Endodermal cell (in vitro differentiated cells): Measurements from ENCODE around the gene NSG1. TPM values are rescaled to one million over a fixed set of nuclear protein-coding genes. Genes with fewer than 3 reads are reported as not detected.

Experiments
- DNase-seq: peaks from one replicate; pipeline ENCODE4 v3.0.0-alpha.2; 2017
- H3K27ac ChIP-seq: 2 replicates; pipeline ENCODE4 v1.5.1; 2013; ENCODE audit warnings: mild to moderate bottlenecking, low read depth, low read length, moderate library complexity
- H3K27me3 ChIP-seq: 2 replicates; pipeline ENCODE4 v1.6.1; 2013; ENCODE audit warnings: mild to moderate bottlenecking, low read length, moderate library complexity; ENCODE audit not compliant: insufficient read depth, control insufficient read depth, poor library complexity, severe bottlenecking
- H3K36me3 ChIP-seq: 2 replicates; pipeline ENCODE4 v1.7.0; 2013; ENCODE audit warnings: mild to moderate bottlenecking, low read length, moderate library complexity; ENCODE audit not compliant: control insufficient read depth, insufficient read depth
- H3K4me1 ChIP-seq: one replicate; pipeline ENCODE4 v1.7.0; 2013; ENCODE audit warnings: low read length; ENCODE audit not compliant: control insufficient read depth, insufficient read depth
- H3K4me3 ChIP-seq: 2 replicates; pipeline ENCODE4 v1.5.1; 2013; ENCODE audit warnings: mild to moderate bottlenecking, low read length, moderate library complexity
- H3K9ac ChIP-seq: 2 replicates; pipeline ENCODE4 v1.6.1; 2013; ENCODE audit warnings: mild to moderate bottlenecking, low read length, moderate library complexity; ENCODE audit not compliant: poor library complexity, severe bottlenecking; ENCODE audit errors: extremely low read depth
- H3K9me3 ChIP-seq: 2 replicates; pipeline ENCODE4 v1.6.1; 2013; ENCODE audit warnings: mild to moderate bottlenecking, low read length, moderate library complexity; ENCODE audit not compliant: control insufficient read depth
- H3K27ac Mint-ChIP-seq: 2 replicates; pipeline ENCODE4 v1.8.0; 2020; ENCODE audit warnings: mixed read lengths
- H3K27me3 Mint-ChIP-seq: 2 replicates; pipeline ENCODE4 v1.8.0; 2021; ENCODE audit warnings: mild to moderate bottlenecking, mixed read lengths; ENCODE audit not compliant: insufficient read depth
- H3K36me3 Mint-ChIP-seq: 2 replicates; pipeline ENCODE4 v1.8.0; 2020; ENCODE audit warnings: low read depth, mixed read lengths
- H3K4me1 Mint-ChIP-seq: 2 replicates; pipeline ENCODE4 v1.8.0; 2020; ENCODE audit warnings: mixed read lengths
- H3K4me3 Mint-ChIP-seq: 2 replicates; pipeline ENCODE4 v1.8.0; 2020; ENCODE audit warnings: mild to moderate bottlenecking, moderate library complexity, mixed read lengths
- H3K9me3 Mint-ChIP-seq: 2 replicates; pipeline ENCODE4 v1.8.0; 2020; ENCODE audit warnings: mild to moderate bottlenecking, mixed read lengths
- WGBS, 2 experiments: methylation state at CpG; one replicate each; pipeline versions ENCODE4 v1.1.5 to v1.1.7; 2013; ENCODE audit warnings: missing lambda C conversion rate in 2 of 2, mixed read lengths in 1 of 2; ENCODE audit not compliant: insufficient coverage in 1 of 2, insufficient read length in 1 of 2; 5-methylcytosine and 5-hydroxymethylcytosine counted together
- total RNA-seq, 2 donors: library from RNA; stranded (reverse); fragmentation: NEBNext Ultra II Directional in 1 of 2; extraction: Animal tissue kit (Norgen Biotek cat#: 25700) in 1 of 2; gene quantifications; 2 replicates in 1 of 2; 3 replicates in 1 of 2; pipeline ENCODE4 v1.2.1, GENCODE V29; 2021
- TF ChIP-seq, protein P1 (sequence below): fragments of 200-600 bp; sonication (generic); conservative IDR thresholded peaks from 2 replicates; pipeline ENCODE4 v1.5.0; 2021; ENCODE audit warnings: antibody characterized with exemption, mild to moderate bottlenecking

NSG1 gene
- total RNA-seq, 2 donors from 2014 or later, result 1.8 to 6.0 TPM

DNA sequence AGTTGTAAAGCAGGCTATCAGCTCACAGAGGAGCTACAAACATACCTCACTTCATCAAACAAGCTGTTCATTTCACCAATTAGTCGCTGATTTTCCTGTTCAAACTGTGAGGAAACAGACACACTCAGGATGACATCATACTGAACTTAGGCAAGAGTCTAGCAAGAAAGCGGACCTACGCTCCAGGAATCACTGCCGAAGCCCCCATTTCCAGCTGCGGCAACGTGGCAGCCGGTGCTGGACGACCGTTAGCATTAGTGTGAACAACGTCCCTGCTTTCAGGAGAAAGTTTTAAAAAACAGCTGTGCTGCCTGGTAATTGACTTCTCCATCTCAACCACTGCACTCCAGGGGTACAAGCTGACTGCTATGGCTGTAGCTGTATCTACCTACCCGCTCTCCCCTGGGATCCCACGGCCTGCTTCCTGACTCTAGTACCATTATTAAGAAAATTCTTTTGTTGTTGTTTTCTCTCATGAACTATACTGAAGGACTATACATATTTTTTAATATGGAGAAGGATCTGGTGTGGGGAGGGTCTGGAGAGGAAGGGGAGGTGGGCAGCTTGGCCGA is 38.3 kb downstream of the NSG1 start:
- no peaks in the 10 kb centered on the region for H3K27me3 ChIP-seq
- TF ChIP-seq, protein P1, sequence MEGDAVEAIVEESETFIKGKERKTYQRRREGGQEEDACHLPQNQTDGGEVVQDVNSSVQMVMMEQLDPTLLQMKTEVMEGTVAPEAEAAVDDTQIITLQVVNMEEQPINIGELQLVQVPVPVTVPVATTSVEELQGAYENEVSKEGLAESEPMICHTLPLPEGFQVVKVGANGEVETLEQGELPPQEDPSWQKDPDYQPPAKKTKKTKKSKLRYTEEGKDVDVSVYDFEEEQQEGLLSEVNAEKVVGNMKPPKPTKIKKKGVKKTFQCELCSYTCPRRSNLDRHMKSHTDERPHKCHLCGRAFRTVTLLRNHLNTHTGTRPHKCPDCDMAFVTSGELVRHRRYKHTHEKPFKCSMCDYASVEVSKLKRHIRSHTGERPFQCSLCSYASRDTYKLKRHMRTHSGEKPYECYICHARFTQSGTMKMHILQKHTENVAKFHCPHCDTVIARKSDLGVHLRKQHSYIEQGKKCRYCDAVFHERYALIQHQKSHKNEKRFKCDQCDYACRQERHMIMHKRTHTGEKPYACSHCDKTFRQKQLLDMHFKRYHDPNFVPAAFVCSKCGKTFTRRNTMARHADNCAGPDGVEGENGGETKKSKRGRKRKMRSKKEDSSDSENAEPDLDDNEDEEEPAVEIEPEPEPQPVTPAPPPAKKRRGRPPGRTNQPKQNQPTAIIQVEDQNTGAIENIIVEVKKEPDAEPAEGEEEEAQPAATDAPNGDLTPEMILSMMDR, result no peak
- Mint-ChIP-seq H3K27ac (no peak overlapping the region), H3K27me3 (peaks cover 3% of the 10 kb centered on the region), H3K4me1 (peaks cover 36% of the 10 kb centered on the region), H3K4me3 (no peak overlapping the region), H3K9me3 (no peaks in the 10 kb centered on the region), H3K36me3 (peaks cover 30% of the 10 kb centered on the region)
- H3K4me1 ChIP-seq, result peaks cover 5% of the 10 kb centered on the region
- H3K9me3 ChIP-seq, result no peaks in the 10 kb centered on the region
- H3K4me3 ChIP-seq, result no peak overlapping the region
- no peak overlapping the region for H3K27ac ChIP-seq
- WGBS, 2 experiments, result 91% methylated on average over 9 to 12 of the region's 13 CpGs
- H3K9ac ChIP-seq, result no peak overlapping the region
- peak; percentile 41 for DNase-seq
- peaks cover 18% of the 10 kb centered on the region for H3K36me3 ChIP-seq

DNA sequence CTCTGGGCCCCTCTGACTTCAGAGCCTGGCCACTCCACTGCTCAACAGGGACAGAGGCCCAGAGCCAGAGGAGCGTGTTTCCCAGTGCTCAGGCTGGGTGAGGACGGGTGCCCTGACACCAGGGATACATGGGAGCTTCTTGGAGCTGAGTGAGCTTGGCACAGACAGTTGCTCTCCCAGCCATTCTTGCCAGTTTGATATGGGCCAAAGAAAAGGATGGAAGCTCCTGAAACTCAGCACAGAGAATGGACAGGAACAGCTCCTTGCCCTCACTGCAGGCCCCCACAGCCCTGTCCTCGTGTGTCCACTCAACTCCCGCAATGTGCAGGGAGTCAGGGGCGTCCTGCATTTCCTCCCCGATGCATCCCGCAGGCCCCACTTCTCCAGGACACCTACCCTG is 38.8 kb downstream of the NSG1 start:
- peaks cover 38% of the 10 kb centered on the region for H3K4me1 Mint-ChIP-seq
- Histone ChIP-seq H3K4me1 (peaks cover 5% of the 10 kb centered on the region), H3K27ac (no peak overlapping the region), H3K36me3 (peaks cover 14% of the 10 kb centered on the region), H3K27me3 (no peaks in the 10 kb centered on the region), H3K9me3 (no peaks in the 10 kb centered on the region), H3K4me3 (no peak overlapping the region), H3K9ac (no peak overlapping the region)
- peak; percentile 38 for DNase-seq
- no peak overlapping the region for H3K4me3 Mint-ChIP-seq
- H3K9me3 Mint-ChIP-seq, result no peaks in the 10 kb centered on the region
- 91 to 100% methylated on average over 4 to 7 of the region's 7 CpGs for WGBS, 2 experiments
- no peak overlapping the region for H3K27ac Mint-ChIP-seq
- H3K36me3 Mint-ChIP-seq, result peaks cover 28% of the 10 kb centered on the region
- H3K27me3 Mint-ChIP-seq, result peaks cover 6% of the 10 kb centered on the region
- TF ChIP-seq, protein P1, result no peak

DNA sequence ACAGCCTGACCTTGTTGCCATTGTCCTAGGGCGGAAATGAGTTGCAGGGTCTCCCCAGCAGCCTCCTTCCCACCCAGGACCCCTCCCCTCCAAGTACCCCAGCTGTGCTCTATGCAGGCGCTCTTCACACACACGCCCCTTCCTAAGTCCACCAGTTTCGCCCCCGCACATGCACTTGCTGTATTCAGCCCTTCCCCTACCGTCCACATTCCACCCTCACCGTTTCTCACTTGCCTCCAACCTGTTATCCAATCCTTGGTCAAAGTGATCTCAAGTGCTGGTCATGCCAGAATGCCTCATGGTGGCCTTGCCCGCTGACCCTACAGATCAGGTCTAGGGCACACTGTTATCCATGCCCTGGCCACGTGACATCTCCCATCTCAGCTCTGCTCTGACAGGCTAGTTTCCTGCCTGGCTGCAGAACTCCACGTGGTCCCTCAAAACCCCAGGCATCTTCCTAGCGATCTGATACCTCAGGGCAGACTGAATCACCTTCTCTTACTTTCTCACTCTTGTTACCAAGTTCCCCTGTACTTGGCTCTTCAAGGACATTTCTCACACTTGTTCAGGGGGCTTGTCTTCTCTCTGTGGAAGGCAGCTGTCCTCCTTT is 39.7 kb downstream of the NSG1 start:
- Mint-ChIP-seq H3K27ac (no peak overlapping the region), H3K36me3 (peaks cover 18% of the 10 kb centered on the region), H3K27me3 (peaks cover 6% of the 10 kb centered on the region), H3K4me3 (no peak overlapping the region), H3K9me3 (no peaks in the 10 kb centered on the region), H3K4me1 (peaks cover 38% of the 10 kb centered on the region)
- TF ChIP-seq, protein P1, result no peak
- H3K27me3 ChIP-seq, result no peaks in the 10 kb centered on the region
- no peak overlapping the region for H3K4me3 ChIP-seq
- peaks cover 8% of the 10 kb centered on the region for H3K36me3 ChIP-seq
- no peak overlapping the region for H3K27ac ChIP-seq
- no peaks in the 10 kb centered on the region for H3K9me3 ChIP-seq
- 69 to 75% methylated on average over 10 to 11 of the region's 11 CpGs for WGBS, 2 experiments
- DNase-seq, result no peak
- H3K4me1 ChIP-seq, result peaks cover 5% of the 10 kb centered on the region
- no peak overlapping the region for H3K9ac ChIP-seq
